HG03135 (cell line): ENCODE data around the gene EIF4G3.
"Not testable (repeated sequence)": the region's sequence is repeated elsewhere in the genome, so short reads cannot be mapped to it uniquely, and the experiment has no call there.

Experiments
- ATAC-seq: cut with Tn5 transposase; IDR thresholded peaks from one replicate; pipeline ENCODE4 v1.9.1; 2021; ENCODE audit warnings: mild to moderate bottlenecking, moderate library complexity; ENCODE audit not compliant: unreplicated experiment

EIF4G3 gene

GRCh38 chr1:21106709-21107108 is 70.0 kb downstream of the EIF4G3 start:
- ATAC-seq, result no peak

DNA sequence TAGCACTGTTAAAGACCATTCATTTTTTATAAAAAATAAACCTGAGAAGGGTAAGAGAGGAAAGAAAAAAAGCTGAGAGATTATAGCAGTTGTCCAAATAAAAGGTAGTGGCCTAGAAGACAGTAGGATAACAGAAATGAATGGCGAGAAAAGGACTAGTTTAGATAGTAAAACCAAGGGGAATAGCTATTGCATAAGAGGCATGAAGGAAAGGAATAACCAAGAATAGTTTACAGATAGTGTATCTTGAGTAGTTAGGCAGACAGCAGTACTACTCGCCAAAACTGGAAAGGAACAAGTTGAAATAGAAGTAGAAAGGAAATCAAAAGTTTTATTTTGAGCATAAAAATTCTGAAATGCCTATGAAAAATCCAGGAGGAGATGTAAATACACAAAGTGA is 70.5 kb downstream of the EIF4G3 start:
- no peak for ATAC-seq

DNA sequence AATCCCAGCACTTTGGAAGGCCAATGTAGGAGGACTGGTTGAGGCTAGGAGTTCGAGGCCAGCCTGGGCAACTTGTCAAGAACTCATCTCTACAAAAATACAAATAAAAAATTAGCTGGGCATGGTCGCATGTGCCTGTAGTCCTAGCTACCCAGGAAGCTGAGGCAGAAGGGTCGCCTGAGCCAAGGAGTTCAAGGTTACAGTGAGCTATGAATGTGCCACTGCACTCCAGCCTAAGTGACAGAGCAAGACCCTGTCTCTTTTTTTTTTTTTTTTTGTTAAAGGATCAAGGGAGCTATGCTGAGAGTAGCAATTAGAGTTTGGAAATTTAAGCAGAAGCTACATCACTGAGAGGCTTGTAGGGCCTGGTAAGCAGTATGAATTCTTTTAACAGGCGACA is 70.9 kb downstream of the EIF4G3 start:
- ATAC-seq, result no peak

GRCh38 chr1:21104683-21105082 is 72.0 kb downstream of the EIF4G3 start:
- no peak for ATAC-seq

DNA sequence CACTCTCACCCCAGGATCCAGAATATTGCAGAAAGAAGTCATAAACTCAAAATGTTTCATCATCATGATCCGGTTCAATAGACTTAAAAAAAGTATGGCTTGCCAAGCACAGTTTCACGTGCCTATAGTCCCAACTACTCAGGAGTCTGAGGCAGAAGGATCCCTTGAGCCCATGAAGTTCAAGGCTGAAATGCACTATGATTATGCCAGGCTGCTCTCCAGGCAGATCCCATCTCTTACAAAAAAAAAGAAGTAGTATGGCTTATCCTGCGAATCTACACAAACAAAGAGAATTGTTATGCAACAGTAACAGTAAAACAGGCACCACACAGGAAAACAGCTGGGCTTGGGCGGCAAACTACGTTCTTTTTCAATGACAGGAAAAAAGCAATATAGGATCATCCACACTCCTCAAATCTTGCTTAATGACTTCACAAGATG is 76.2 kb downstream of the EIF4G3 start:
- ATAC-seq, result no peak

DNA sequence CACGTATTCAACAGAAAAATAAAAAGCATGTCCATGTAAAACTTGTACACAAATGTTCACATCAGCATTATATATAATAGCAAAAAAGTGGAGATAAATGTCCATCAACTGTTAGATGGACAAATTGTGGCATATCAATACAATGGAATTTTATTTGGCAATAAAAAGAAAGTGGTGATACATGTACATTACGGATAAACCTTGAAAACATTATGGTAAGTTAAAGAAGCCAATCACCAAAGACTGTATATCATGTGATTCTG is 76.9 kb downstream of the EIF4G3 start:
- no peak for ATAC-seq

GRCh38 chr1:21099034-21099868 is 77.4 kb downstream of the EIF4G3 start:
- no peak for ATAC-seq

- no peak for ATAC-seq
These were observed 78.3 kb downstream of the EIF4G3 start for GRCh38 chr1:21098186-21098915.

DNA sequence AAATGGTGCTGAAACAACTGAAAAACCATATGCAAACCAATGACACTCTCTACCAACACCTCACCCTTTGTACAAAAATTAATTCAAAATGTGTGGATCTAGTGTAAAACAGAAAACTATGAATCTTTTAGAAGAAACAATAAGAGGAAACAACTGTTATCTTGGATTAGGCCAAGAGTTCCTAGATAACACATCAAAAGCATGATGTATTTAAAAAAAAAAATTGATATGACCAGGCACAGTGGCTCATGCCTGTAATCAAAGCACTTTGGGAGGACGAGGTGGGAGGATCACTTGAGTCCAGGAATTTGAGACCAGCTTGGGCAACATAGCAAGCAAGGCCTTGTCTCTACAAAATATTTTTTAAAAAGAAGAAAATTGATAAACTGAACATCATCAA is 79.0 kb downstream of the EIF4G3 start:
- no peak for ATAC-seq

DNA sequence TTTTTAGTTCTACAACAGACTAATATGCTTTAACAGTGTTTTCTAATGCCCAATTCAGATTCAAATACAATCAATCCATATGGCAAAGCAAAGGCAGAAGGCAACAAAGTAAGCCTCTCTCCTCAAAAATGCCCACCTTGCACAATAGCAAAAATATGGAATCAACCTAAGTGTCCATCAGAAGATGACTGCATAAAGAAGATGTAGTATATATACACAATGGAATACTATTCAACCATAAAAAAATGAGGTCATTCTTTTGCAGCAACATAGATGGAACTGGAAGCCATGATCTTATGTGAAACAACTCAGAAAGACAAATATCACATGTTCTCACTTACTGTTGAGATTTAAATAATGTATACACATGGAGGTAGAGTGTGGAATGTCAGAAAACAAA is 80.7 kb downstream of the EIF4G3 start:
- ATAC-seq, result no peak

GRCh38 chr1:21094282-21094681 is 82.4 kb downstream of the EIF4G3 start:
- not testable (repeated sequence) for ATAC-seq

GRCh38 chr1:21093271-21093958 is 83.3 kb downstream of the EIF4G3 start:
- ATAC-seq, result not testable (repeated sequence)

DNA sequence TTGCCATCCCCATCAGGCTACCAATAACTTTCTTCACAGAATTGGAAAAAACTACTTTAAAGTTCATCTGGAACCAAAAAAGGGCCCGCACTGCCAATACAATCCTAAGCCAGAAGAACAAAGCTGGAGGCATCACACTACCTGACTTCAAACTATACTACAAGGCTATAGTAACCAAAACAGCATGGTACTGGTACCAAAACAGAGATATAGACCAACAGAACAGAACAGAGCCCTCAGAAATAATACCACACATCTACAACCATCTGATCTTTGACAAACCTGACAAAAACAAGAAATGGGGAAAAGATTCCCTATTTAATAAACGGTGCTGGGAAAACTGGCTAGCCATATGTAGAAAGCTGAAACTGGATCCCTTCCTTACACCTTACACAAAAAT is 84.2 kb downstream of the EIF4G3 start:
- ATAC-seq, result not testable (repeated sequence)

DNA sequence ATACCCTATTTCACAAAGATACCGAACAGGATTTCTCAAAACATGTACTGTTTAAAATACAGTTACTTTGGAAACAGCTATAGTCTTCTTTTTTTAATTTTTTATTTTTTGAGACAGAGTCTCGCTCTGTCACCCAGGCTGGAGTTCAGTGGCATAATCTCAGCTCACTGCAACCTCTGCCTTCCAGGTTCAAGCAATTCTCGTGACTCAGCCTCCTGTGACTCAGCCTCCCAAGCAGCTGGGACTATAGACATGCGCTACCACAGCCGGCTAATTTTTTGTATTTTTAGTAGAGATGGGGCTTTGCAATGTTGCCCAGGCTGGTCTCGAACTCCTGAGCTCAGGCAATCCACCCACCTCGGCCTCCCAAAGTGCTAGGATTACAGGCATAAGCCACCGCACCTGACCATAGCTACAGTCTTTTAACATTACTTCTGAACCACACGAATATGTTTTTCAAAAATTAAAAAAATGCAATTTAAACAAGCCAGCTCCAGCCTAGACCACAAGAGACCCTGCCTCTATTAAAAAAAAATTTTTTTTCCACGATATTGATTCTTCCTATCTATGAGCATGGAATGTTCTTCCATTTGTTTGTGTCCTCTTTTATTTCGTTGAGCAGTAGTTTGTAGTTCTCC is 85.5 kb downstream of the EIF4G3 start:
- ATAC-seq, result not testable (repeated sequence)

DNA sequence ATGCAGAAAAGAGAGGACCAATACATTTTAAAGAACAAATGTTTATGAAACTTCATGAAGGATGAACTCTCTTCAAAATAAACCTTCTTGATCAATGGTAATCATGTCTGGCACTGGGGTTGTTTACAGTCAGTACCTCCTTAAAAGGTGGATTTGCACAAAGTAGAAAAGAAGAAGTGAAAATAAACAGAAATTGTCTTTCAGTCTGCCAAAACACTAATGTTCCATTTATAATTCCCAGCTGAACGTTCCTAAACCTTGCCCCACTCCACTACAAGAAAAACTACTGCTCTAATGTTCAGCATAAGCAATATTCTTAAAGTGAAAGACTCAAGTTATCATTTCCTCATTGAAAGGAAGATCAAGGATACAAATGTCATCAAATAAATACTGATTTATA is 86.2 kb downstream of the EIF4G3 start:
- ATAC-seq, result no peak

DNA sequence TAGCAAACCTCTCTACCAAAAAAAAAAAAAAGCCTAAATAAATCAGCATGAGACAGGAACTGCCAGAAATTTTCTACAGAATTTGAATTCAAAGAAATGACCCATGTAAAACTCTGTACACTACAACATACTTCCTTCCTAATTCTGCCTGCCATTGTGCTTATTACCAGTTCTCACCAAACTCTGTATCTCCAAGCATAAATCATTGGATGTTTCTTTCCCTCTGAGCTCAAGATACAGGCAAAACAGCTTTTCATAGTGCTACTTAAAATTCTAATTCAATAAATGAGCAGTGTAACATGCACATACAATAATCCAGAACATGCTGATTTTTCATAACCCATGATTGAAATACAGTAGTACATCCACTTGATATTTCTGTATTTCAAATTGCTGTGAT is 87.0 kb downstream of the EIF4G3 start:
- ATAC-seq, result no peak

- ATAC-seq, result no peak
These were observed 87.4 kb downstream of the EIF4G3 start for GRCh38 chr1:21089299-21089698.

GRCh38 chr1:21084111-21084810 is 92.4 kb downstream of the EIF4G3 start:
- ATAC-seq, result no peak

- no peak for ATAC-seq
These were observed 94.6 kb downstream of the EIF4G3 start for GRCh38 chr1:21082073-21082472.

DNA sequence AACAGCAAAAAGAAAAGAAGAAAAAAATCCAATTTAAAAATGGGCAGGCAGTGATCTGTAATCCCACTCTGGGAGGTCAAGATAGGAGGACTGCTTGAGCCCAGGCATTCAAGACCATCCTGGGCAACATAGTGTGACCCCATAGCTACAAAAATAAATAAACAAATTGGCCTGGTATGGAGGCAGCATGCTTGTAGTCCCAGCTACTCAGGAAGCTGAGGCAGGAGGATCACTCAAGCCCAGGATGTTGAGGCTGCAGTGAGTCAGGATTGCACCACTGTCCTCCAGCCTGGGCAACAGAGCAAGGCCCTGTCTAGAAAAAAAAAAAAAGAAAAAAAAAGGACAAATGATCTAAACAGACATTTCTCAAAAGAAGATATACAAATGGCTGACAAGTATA is 99.6 kb downstream of the EIF4G3 start:
- no peak for ATAC-seq

DNA sequence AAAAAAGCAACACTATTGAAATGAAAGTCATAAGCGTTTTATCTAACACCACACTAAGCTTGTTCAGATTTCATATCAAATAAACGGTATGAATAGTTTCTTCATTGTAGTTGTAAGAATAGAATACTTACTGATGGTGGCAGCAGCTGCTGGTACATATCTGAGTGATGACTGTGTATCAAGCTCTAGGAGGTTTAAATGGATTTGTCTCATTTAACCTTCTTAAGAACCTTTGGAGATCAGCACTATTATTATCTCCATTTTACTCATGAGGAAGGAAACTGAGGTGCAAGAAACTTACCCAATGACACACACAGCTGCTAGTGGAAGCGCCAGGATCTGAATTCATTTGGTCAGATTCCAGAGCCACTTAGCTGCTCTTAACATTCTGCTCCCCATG is 104.0 kb downstream of the EIF4G3 start:
- ATAC-seq, result no peak
